ENCODE data around the gene MOGAT1. TPM values are rescaled to one million over a fixed set of nuclear protein-coding genes. Genes with fewer than 3 reads are reported as not detected.

Gene MOGAT1
- total and polyA plus RNA-seq, 9 of the 15 experiments (the other 6 are each of a cell fraction or from before 2014, with no cell fraction given), result not detected

DNA sequence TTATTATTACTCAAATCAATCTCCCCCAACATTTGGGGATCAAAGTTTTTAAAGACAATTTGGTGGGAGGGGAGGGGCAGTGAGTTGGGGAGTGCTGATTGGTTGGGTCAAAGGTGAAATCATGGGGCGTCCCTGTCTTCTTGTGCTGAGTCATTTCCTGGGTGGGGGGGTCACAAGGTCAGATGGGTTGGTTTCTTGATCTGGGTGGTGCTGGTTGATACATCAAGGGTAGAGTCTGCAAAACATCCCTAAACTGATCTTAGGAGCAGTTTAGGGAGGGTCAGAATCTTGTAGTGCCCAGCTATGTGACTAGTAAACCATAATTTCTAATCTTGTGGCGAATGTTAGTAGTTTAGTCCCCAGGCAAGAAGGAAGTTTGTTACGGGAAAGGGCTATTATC, 67.4 kb downstream of the MOGAT1 start (continued):
- TF ChIP-seq, protein P1, sequence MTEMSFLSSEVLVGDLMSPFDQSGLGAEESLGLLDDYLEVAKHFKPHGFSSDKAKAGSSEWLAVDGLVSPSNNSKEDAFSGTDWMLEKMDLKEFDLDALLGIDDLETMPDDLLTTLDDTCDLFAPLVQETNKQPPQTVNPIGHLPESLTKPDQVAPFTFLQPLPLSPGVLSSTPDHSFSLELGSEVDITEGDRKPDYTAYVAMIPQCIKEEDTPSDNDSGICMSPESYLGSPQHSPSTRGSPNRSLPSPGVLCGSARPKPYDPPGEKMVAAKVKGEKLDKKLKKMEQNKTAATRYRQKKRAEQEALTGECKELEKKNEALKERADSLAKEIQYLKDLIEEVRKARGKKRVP (CRISPR knock-in tag; IDR thresholded peaks at IDR 0.05), result no peak
- TF ChIP-seq, protein P2, sequence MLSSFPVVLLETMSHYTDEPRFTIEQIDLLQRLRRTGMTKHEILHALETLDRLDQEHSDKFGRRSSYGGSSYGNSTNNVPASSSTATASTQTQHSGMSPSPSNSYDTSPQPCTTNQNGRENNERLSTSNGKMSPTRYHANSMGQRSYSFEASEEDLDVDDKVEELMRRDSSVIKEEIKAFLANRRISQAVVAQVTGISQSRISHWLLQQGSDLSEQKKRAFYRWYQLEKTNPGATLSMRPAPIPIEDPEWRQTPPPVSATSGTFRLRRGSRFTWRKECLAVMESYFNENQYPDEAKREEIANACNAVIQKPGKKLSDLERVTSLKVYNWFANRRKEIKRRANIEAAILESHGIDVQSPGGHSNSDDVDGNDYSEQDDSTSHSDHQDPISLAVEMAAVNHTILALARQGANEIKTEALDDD (IDR thresholded peaks at IDR 0.05), result peak; percentile 94
- TF ChIP-seq SIN3B (IDR thresholded peaks at IDR 0.05; ENCODE audit: low read depth) (no peak), CBX3 (IDR thresholded peaks at IDR 0.05; ENCODE audit: borderline replicate concordance in 1 of 2, low read length in 2 of 2) (0 out of 3 replicates have a peak, but pooled peaks of 1 of the 2 experiments have one; percentile 18), ZBTB7A (IDR thresholded peaks at IDR 0.05; ENCODE audit: borderline replicate concordance, control insufficient read depth, low read depth, low read length) (no peak), RBM15 (IDR thresholded peaks at IDR 0.05; ENCODE audit: insufficient read depth, low read length) (no peak), ZNF79 (CRISPR knock-in tag; IDR thresholded peaks at IDR 0.05; ENCODE audit: low read depth) (no peak), POLR3A (IDR thresholded peaks at IDR 0.05; ENCODE audit: borderline replicate concordance, extremely low read depth, insufficient read depth, insufficient read length) (no peak), GATAD2B (IDR thresholded peaks at IDR 0.05; ENCODE audit: borderline replicate concordance) (no peak), FOXA1 (IDR thresholded peaks at IDR 0.05; ENCODE audit: borderline replicate concordance) (no peak), MYNN (IDR thresholded peaks at IDR 0.05) (no peak), MYNN (CRISPR knock-in tag; IDR thresholded peaks at IDR 0.05) (no peak), SAFB (IDR thresholded peaks at IDR 0.05; ENCODE audit: borderline replicate concordance, low read depth, low read length) (no peak)
- TF ChIP-seq, protein P3, sequence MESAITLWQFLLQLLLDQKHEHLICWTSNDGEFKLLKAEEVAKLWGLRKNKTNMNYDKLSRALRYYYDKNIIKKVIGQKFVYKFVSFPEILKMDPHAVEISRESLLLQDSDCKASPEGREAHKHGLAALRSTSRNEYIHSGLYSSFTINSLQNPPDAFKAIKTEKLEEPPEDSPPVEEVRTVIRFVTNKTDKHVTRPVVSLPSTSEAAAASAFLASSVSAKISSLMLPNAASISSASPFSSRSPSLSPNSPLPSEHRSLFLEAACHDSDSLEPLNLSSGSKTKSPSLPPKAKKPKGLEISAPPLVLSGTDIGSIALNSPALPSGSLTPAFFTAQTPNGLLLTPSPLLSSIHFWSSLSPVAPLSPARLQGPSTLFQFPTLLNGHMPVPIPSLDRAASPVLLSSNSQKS (CRISPR knock-in tag; IDR thresholded peaks at IDR 0.05), result no peak
- TF ChIP-seq, protein P4, sequence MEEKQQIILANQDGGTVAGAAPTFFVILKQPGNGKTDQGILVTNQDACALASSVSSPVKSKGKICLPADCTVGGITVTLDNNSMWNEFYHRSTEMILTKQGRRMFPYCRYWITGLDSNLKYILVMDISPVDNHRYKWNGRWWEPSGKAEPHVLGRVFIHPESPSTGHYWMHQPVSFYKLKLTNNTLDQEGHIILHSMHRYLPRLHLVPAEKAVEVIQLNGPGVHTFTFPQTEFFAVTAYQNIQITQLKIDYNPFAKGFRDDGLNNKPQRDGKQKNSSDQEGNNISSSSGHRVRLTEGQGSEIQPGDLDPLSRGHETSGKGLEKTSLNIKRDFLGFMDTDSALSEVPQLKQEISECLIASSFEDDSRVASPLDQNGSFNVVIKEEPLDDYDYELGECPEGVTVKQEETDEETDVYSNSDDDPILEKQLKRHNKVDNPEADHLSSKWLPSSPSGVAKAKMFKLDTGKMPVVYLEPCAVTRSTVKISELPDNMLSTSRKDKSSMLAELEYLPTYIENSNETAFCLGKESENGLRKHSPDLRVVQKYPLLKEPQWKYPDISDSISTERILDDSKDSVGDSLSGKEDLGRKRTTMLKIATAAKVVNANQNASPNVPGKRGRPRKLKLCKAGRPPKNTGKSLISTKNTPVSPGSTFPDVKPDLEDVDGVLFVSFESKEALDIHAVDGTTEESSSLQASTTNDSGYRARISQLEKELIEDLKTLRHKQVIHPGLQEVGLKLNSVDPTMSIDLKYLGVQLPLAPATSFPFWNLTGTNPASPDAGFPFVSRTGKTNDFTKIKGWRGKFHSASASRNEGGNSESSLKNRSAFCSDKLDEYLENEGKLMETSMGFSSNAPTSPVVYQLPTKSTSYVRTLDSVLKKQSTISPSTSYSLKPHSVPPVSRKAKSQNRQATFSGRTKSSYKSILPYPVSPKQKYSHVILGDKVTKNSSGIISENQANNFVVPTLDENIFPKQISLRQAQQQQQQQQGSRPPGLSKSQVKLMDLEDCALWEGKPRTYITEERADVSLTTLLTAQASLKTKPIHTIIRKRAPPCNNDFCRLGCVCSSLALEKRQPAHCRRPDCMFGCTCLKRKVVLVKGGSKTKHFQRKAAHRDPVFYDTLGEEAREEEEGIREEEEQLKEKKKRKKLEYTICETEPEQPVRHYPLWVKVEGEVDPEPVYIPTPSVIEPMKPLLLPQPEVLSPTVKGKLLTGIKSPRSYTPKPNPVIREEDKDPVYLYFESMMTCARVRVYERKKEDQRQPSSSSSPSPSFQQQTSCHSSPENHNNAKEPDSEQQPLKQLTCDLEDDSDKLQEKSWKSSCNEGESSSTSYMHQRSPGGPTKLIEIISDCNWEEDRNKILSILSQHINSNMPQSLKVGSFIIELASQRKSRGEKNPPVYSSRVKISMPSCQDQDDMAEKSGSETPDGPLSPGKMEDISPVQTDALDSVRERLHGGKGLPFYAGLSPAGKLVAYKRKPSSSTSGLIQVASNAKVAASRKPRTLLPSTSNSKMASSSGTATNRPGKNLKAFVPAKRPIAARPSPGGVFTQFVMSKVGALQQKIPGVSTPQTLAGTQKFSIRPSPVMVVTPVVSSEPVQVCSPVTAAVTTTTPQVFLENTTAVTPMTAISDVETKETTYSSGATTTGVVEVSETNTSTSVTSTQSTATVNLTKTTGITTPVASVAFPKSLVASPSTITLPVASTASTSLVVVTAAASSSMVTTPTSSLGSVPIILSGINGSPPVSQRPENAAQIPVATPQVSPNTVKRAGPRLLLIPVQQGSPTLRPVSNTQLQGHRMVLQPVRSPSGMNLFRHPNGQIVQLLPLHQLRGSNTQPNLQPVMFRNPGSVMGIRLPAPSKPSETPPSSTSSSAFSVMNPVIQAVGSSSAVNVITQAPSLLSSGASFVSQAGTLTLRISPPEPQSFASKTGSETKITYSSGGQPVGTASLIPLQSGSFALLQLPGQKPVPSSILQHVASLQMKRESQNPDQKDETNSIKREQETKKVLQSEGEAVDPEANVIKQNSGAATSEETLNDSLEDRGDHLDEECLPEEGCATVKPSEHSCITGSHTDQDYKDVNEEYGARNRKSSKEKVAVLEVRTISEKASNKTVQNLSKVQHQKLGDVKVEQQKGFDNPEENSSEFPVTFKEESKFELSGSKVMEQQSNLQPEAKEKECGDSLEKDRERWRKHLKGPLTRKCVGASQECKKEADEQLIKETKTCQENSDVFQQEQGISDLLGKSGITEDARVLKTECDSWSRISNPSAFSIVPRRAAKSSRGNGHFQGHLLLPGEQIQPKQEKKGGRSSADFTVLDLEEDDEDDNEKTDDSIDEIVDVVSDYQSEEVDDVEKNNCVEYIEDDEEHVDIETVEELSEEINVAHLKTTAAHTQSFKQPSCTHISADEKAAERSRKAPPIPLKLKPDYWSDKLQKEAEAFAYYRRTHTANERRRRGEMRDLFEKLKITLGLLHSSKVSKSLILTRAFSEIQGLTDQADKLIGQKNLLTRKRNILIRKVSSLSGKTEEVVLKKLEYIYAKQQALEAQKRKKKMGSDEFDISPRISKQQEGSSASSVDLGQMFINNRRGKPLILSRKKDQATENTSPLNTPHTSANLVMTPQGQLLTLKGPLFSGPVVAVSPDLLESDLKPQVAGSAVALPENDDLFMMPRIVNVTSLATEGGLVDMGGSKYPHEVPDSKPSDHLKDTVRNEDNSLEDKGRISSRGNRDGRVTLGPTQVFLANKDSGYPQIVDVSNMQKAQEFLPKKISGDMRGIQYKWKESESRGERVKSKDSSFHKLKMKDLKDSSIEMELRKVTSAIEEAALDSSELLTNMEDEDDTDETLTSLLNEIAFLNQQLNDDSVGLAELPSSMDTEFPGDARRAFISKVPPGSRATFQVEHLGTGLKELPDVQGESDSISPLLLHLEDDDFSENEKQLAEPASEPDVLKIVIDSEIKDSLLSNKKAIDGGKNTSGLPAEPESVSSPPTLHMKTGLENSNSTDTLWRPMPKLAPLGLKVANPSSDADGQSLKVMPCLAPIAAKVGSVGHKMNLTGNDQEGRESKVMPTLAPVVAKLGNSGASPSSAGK (IDR thresholded peaks at IDR 0.05), result no peak
